Upper lobe of left lung (tissue), 4 donors: ENCODE results near the gene TAAR9.

Experiments used
- CTCF ChIP-seq, 6 experiments: fragments of 450-650 bp in 4 of 6; fragments of 200-600 bp in 2 of 6; sonication (generic) in 2 of 6; IDR thresholded peaks; one replicate each; pipeline ENCODE4 v1.5.1; 2016 to 2019; ENCODE audit warnings: antibody characterized with exemption in 6 of 6
- EP300 ChIP-seq, 4 donors: sonication (generic); formaldehyde crosslinking; IDR thresholded peaks; one replicate each; pipeline ENCODE4 v1.5.1; 2017; ENCODE audit warnings: antibody characterized with exemption in 4 of 4, control low read depth in 2 of 4
- POLR2A ChIP-seq, 4 donors: fragments of 450-650 bp; IDR thresholded peaks; one replicate each; pipeline ENCODE4 v1.5.1; 2016 to 2017; ENCODE audit warnings: antibody characterized with exemption in 4 of 4, mild to moderate bottlenecking in 2 of 4
- POLR2AphosphoS5 ChIP-seq, 2 donors: sonication (generic); formaldehyde crosslinking; IDR thresholded peaks; one replicate each; pipeline ENCODE4 v1.5.1; 2017; ENCODE audit warnings: antibody characterized with exemption in 2 of 2

GRCh38 chr6:132544826-132545225 lies 6.7 kb downstream of the TAAR9 start:
- TF ChIP-seq CTCF (IDR thresholded peaks at IDR 0.05) (no peak), POLR2A (IDR thresholded peaks at IDR 0.05) (no peak), EP300 (IDR thresholded peaks at IDR 0.05) (no peak), POLR2AphosphoS5 (IDR thresholded peaks at IDR 0.05) (no peak)
